HEK293T (cell line): ENCODE results near the gene COTL1.
A peak's percentile ranks its signal among the peaks of the same experiment; 100 is the strongest.

Source experiments
- CTCF ChIA-PET: fragments of 350-600 bp; formaldehyde crosslinking; extraction: SDS; loops from one replicate; lab custom pipeline; 2021; ENCODE audit warnings: antibody characterized with exemption, inconsistent platforms; lab: Yijun Ruan, JAX
- POLR2A ChIA-PET: fragments of 350-600 bp; formaldehyde crosslinking; extraction: SDS; loops from one replicate; lab custom pipeline; 2020; ENCODE audit warnings: antibody characterized with exemption, inconsistent platforms; lab: Yijun Ruan, JAX
- DNase-seq: peaks from one replicate; pipeline ENCODE4 v3.0.0; 2012; ENCODE audit warnings: mixed read lengths; ENCODE audit errors: extremely low spot score
- ARNT ChIP-seq: fragments of 450-650 bp; IDR thresholded peaks from 2 replicates; pipeline ENCODE4 v1.6.1; 2017; ENCODE audit warnings: mild to moderate bottlenecking
- BHLHE40 ChIP-seq: fragments of 450-650 bp; IDR thresholded peaks from 2 replicates; pipeline ENCODE4 v1.6.1; 2016; ENCODE audit warnings: mild to moderate bottlenecking, moderate library complexity, borderline replicate concordance
- CTBP1 ChIP-seq: fragments of 450-650 bp; IDR thresholded peaks from 2 replicates; pipeline ENCODE4 v1.6.1; 2016; ENCODE audit warnings: borderline replicate concordance
- ELF4 ChIP-seq: fragments of 450-650 bp; IDR thresholded peaks from 2 replicates; pipeline ENCODE4 v1.6.1; 2017; ENCODE audit warnings: antibody characterized with exemption
- FOXA1 ChIP-seq: fragments of 450-650 bp; IDR thresholded peaks from 2 replicates; pipeline ENCODE4 v1.6.1; 2016; ENCODE audit warnings: mild to moderate bottlenecking
- FOXK2 ChIP-seq: fragments of 450-650 bp; IDR thresholded peaks from 2 replicates; pipeline ENCODE4 v1.6.1; 2016; ENCODE audit warnings: mild to moderate bottlenecking
- FOXM1 ChIP-seq: fragments of 450-650 bp; IDR thresholded peaks from 2 replicates; pipeline ENCODE4 v1.6.1; 2017; ENCODE audit warnings: mild to moderate bottlenecking, borderline replicate concordance
- HDGF ChIP-seq: fragments of 450-650 bp; IDR thresholded peaks from 2 replicates; pipeline ENCODE4 v1.6.1; 2017; ENCODE audit warnings: antibody characterized with exemption, borderline replicate concordance
- L3MBTL2 ChIP-seq: fragments of 450-650 bp; conservative IDR thresholded peaks from 2 replicates; pipeline ENCODE4 v1.6.1; 2016; ENCODE audit warnings: mild to moderate bottlenecking
- LEF1 ChIP-seq: fragments of 450-650 bp; IDR thresholded peaks from 2 replicates; pipeline ENCODE4 v1.6.1; 2017; ENCODE audit warnings: mild to moderate bottlenecking, borderline replicate concordance
- NFRKB ChIP-seq: fragments of 450-650 bp; IDR thresholded peaks from 2 replicates; pipeline ENCODE4 v1.6.1; 2016; ENCODE audit warnings: mild to moderate bottlenecking, moderate library complexity
- SP1 ChIP-seq: fragments of 450-650 bp; IDR thresholded peaks from 2 replicates; pipeline ENCODE4 v1.6.1; 2017
- SUZ12 ChIP-seq: fragments of 450-650 bp; IDR thresholded peaks from 2 replicates; pipeline ENCODE4 v1.6.1; 2016; ENCODE audit warnings: mild to moderate bottlenecking
- TARDBP ChIP-seq: fragments of 450-650 bp; IDR thresholded peaks from 2 replicates; pipeline ENCODE4 v1.6.1; 2016
- ZNF384 ChIP-seq: fragments of 450-650 bp; IDR thresholded peaks from 2 replicates; pipeline ENCODE4 v1.6.1; 2016
- TF ChIP-seq, protein P1 (sequence below): fragments of 450-650 bp; IDR thresholded peaks from 2 replicates; pipeline ENCODE4 v1.6.1; 2016

COTL1 gene

DNA sequence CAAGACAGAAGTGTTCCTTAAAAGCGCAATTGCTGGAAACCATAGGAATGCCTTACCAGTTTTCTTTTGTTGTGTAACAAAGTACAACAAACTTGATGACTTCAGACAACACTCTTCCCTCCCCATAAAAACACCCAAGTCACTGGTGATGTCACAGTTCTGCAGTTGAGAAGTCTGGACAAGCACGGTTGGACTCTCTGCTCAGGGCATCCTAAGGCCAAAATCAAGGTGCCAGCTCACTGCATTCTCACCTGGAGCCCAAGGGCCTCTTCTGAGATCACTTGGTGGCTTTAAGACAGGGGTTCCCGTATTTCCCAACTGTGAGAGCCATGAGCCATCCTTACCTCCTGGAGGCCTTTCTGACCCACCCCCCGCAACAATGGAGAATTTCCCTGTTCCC lies 67.8 kb downstream of the COTL1 start:
- ChIA-PET POLR2A (no interaction called here), CTCF (no interaction called here)
- TF ChIP-seq FOXK2 = no peak
- no peak for TF ChIP-seq LEF1
- TF ChIP-seq ELF4 = no peak
- TF ChIP-seq, protein P1, sequence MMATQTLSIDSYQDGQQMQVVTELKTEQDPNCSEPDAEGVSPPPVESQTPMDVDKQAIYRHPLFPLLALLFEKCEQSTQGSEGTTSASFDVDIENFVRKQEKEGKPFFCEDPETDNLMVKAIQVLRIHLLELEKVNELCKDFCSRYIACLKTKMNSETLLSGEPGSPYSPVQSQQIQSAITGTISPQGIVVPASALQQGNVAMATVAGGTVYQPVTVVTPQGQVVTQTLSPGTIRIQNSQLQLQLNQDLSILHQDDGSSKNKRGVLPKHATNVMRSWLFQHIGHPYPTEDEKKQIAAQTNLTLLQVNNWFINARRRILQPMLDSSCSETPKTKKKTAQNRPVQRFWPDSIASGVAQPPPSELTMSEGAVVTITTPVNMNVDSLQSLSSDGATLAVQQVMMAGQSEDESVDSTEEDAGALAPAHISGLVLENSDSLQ = no peak
- TF ChIP-seq SUZ12 = no peak
- TF ChIP-seq FOXA1 = no peak
- no peak for DNase-seq

DNA sequence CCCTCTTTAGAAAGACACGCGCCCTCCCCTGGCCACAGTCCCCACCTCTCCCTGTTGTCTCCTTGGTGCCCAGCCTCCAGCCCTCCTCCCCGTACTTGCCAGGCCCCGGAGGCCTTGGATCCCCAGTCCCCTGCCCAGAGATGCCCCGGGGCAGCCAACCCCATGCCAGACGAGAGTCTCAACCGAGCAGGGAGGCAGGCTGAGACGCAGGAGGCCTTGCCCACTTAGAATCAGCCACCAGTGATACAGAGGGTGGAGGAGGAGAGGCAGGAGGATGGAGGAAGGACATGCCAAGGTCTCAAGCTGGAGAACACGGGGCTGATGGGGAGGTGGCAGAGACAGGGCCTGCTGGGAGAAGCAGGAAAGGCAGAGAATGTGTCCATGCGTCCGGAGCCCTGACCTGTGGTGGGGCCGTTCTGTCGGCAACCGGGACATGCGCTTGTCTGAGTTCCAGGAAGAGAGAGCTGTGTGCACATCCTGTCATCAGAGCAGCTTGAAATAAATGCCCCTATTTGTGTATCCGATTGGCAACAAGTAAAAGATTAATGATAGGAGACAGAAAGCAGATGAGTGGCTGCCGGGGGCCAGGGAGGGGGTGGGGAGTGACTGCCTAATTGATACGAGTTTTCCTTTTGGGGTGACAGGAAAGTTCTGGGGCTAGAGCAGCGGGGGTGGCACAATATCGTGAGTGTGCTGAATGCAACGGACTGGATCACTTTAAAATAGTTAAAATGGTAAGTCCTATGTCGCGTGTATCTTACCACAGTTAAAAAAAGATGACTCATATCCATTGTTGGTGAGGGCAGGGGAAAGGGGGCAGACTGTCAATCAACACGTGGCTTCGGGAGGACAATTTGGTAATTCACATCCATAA lies 68.7 kb downstream of the COTL1 start:
- ChIA-PET CTCF (no interaction called here), POLR2A (no interaction called here)
- no peak for DNase-seq
- TF ChIP-seq, protein P1 = peak; percentile 79
- TF ChIP-seq BHLHE40 = no peak

DNA sequence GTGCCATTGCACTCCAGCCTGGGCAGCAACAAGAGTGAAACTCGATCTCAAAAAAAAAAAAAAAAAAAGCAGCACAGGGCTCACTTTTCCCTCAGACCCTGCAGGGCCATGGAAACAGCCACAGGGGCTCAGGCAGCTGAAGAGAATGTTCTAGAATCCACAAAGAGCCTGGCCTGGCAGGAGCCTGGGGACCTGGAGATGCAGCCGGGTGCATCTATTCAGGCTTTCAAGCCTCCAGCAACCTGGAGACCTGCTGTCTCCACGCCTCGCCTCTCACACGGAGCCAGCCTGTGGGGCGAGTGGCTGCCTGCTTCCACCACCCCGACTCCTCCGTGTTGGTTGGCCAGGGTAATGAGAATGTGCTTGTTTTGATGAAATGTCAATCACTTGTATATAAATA lies 69.4 kb downstream of the COTL1 start:
- CTCF ChIA-PET = no interaction called here
- POLR2A ChIA-PET = no interaction called here
- TF ChIP-seq ARNT (no peak), ZNF384 (peak; percentile 93)
- no peak for DNase-seq

DNA sequence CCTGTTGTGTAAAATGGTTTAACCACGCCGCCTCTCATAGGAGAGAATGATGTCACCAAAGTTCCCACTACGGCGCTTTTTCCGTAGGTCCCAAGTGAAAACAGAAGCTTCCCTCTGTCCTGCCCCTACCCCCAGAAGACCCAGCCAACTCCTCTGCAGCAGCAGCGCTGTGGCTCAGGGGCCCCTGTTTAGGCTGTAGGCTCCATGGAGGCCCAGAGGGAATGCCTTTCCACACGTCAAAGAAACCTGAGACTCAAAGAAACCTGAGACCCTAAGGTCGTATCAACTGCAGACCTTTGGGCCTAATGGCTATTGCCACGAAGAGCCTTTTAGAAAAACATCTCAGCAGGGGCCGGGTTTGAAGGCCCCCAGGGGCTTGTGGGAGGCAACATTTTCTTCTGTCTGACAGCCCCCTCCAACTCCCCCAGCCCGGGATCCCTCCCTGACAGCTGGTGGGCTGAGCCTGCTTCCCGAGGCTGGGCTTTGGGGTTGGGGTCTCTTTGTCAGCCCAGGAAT lies 70.3 kb downstream of the COTL1 start:
- POLR2A ChIA-PET = no interaction called here
- TF ChIP-seq HDGF (no peak), SUZ12 (no peak), ZNF384 (no peak), FOXA1 (no peak), BHLHE40 (no peak), L3MBTL2 (no peak), TARDBP (no peak), FOXM1 (no peak), CTBP1 (no peak), ELF4 (no peak), ARNT (no peak), LEF1 (no peak), SP1 (no peak)
- TF ChIP-seq, protein P1 = no peak
- DNase-seq = peak; percentile 59
- CTCF ChIA-PET = interaction anchor here (0.6 to 2.5 kb wide), 2 partner anchors 37 to 42 kb away, joined by 3 to 6 read pairs; no protein-coding TSS in a partner anchor

DNA sequence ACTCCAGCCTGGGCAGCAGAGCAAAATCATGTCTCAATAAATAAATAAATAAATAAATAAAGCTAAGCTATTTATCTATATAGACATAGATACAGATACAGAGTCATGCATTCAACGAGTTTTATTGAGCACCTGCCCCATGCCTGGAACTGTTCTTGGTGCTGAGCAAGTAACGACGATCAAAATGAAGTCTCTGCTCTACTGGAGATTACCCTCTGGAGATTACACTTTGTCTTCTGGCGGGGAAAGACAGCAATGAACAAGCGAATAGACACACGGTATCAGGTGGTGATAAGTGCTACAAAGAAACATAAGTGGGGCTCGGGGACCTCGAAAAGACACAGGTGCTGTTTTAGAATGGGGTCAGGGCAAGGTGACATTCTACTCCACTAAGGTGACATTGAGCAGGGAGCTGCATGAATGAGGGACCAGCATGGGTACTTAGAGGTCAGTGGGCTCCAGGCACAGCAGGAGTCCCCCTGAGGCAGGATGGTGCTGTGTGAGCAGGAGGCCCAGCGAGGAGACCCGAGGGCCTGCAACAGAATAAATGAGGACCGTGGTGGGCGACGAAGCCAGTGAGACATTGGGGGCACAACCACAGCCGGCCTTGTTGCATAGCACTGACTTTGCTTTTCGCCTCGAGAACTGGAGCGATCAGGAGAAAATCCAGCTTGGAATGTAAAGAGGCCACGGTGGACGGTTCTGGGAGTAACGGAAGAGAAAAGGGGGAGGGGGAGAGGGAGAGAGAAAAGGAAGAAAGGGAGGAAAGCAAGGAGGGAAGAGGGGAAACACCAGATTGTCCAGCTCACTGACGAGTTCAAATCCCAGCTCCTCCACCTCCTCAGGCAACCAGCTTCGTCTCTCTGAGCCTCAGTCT lies 71.0 kb downstream of the COTL1 start:
- TF ChIP-seq L3MBTL2 = 0 out of 2 replicates have a peak, but pooled peaks have one; percentile 22
- TF ChIP-seq ARNT = no peak
- ChIA-PET CTCF (interaction anchor here (0.5 to 2.5 kb wide), 3 partner anchors 37 to 41 kb away, joined by 3 to 6 read pairs (median 3); no protein-coding TSS in a partner anchor), POLR2A (no interaction called here)
- no peak for DNase-seq

DNA sequence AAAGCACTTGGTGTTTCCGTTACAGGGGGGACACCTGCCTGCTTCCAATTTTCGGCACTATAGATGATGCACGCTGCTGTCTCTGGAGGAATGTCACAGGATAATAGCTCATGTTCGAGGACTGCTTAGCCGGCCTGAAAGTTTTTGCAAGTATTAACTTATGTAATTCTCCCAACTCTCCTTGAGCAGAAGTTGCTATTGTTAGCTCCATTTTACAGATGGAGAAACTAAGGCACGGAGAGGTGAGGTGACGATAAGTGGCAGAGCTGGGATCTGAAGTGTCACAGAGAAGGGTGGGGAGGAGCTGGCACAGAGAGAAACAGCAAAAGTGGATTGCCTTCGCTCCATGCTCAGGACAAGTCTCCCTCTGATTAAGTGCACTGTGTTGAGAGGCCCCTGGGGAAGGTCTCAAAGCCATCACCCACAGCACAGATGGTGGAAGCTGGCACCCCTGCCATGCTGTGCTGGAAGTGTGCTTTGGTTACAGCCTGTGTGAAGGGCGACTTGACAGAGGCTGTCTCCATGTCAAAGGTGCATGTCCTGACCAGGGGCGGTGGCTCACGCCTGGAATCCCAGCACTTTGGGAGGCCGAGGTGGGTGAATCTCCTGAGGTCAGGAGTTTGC lies 72.7 kb downstream of the COTL1 start:
- ChIA-PET POLR2A (no interaction called here), CTCF (interaction anchor here (0.5 to 2.5 kb wide), 2 partner anchors 39 to 193 kb away, joined by 3 to 6 read pairs; no protein-coding TSS in a partner anchor)
- TF ChIP-seq BHLHE40 (no peak), ELF4 (no peak), SP1 (no peak), FOXM1 (no peak), ZNF384 (no peak), TARDBP (no peak), SUZ12 (no peak), FOXA1 (no peak), FOXK2 (no peak), L3MBTL2 (no peak), LEF1 (no peak), CTBP1 (no peak), ARNT (no peak), HDGF (no peak), NFRKB (no peak)
- TF ChIP-seq, protein P1 = no peak
- no peak for DNase-seq
